Mucosa of stomach (tissue), 1 donor: ENCODE results near the gene RAB3A.
A peak's percentile ranks its signal among the peaks of the same experiment; 100 is the strongest.
"Not testable (repeated sequence)": the region's sequence is repeated elsewhere in the genome, so short reads cannot be mapped to it uniquely, and the experiment has no call there.

Experiments
- H3K27me3 ChIP-seq: one replicate; pipeline ENCODE4 v1.7.0; 2013; ENCODE audit warnings: mild to moderate bottlenecking, low read length; ENCODE audit not compliant: control insufficient read depth, insufficient read depth
- H3K36me3 ChIP-seq: one replicate; pipeline ENCODE4 v1.7.0; 2013; ENCODE audit warnings: low read length; ENCODE audit not compliant: control insufficient read depth, insufficient read depth
- H3K4me1 ChIP-seq: one replicate; pipeline ENCODE4 v1.7.0; 2013; ENCODE audit warnings: mild to moderate bottlenecking, low read length; ENCODE audit not compliant: control insufficient read depth, insufficient read depth
- H3K4me3 ChIP-seq: one replicate; pipeline ENCODE4 v1.7.0; 2013; ENCODE audit warnings: low read length
- H3K9ac ChIP-seq: one replicate; pipeline ENCODE4 v1.7.0; 2013; ENCODE audit warnings: mild to moderate bottlenecking, low read length, moderate library complexity
- H3K9me3 ChIP-seq: one replicate; pipeline ENCODE4 v1.7.0; 2013; ENCODE audit warnings: mild to moderate bottlenecking, low read length, moderate library complexity; ENCODE audit not compliant: control insufficient read depth
- donor health status: Pancreatic carcinoma.

Gene RAB3A

DNA sequence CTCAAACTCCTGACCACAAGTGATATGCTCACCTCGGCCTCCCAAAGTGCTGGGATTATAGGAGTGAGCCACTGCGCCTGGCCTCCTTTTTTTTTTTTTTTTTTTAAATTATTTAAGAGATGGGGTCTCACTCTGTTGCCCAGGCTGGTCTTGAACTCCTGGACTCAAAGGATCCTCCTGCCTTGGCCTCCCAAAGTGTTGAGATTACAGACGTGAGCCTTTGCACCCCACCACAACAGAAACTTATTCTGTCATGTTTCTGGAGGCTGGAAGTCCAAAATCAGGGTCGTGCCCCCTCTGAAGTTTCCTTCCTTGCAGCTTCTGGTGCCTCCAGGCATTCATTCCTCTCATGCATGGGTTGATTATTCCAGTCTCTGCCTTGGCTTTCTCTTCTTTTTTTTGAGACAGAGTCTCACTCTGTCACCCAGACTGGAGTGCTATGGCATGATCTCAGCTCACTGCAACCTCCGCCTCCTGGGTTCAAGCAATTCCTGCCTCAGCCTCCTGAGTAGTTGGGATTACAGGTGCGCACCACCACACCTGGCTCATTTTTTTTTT is 44.7 kb downstream of the RAB3A start:
- not testable (repeated sequence) for H3K36me3 ChIP-seq, H3K27me3 ChIP-seq, H3K9me3 ChIP-seq, H3K9ac ChIP-seq, H3K4me3 ChIP-seq
- peaks cover 44% of the 10 kb centered on the region for H3K4me1 ChIP-seq

DNA sequence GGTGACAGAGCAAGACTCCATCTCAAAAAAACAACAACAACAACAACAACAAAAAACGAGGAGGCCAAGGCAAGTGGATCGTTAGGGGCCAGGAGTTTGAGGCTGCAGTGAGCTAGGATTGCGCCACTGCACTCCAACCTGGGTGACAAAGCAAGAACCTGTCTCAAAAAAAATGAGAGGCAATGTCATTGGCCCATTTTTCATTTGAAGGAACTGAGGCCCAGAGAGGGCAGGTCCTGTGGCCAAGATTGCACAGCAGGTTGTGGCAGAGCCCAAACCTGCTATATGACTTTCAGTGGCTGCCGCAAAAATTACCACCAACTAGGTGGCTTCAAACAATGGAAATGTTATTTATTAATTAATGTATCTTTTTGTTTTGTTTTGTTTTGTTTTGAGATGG is 45.4 kb downstream of the RAB3A start:
- H3K9ac ChIP-seq = no peak overlapping the region
- H3K36me3 ChIP-seq = no peaks in the 10 kb centered on the region
- H3K27me3 ChIP-seq = no peaks in the 10 kb centered on the region
- peaks cover 48% of the 10 kb centered on the region for H3K4me1 ChIP-seq
- no peaks in the 10 kb centered on the region for H3K9me3 ChIP-seq
- H3K4me3 ChIP-seq = no peak overlapping the region

DNA sequence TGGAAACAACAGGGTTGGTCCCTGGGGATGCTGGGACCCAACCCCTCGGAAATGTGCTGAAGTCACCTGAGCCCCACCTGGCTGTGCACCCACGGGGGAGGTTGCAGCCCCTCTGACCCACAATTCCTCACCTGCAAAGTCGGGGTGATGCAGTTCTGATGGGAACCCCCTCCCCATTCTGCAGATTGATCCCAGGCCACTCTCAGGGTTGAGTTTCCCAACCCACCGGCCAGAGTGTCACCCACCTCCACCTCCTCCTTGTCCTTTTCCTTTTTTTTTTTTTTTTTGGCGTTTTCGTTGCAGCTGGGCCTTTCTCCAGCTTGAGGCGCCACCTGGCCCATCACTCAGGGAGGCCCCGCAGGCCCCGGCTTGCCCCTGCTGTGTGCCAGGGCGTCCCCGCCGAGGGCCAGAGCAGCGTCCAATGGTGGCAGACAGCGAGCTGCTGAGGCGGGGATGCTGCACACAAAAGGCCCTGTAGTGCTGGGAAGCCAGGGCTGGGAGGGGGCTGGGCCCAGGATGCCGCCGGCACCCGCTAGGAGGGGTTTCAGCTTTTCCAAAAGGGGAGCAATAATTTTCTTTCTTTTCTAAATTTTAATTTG is 46.3 kb downstream of the RAB3A start:
- Histone ChIP-seq H3K36me3 (no peaks in the 10 kb centered on the region), H3K27me3 (no peaks in the 10 kb centered on the region), H3K9ac (peak overlapping the region; percentile 55), H3K9me3 (no peaks in the 10 kb centered on the region), H3K4me1 (peaks cover 48% of the 10 kb centered on the region), H3K4me3 (no peak overlapping the region)

DNA sequence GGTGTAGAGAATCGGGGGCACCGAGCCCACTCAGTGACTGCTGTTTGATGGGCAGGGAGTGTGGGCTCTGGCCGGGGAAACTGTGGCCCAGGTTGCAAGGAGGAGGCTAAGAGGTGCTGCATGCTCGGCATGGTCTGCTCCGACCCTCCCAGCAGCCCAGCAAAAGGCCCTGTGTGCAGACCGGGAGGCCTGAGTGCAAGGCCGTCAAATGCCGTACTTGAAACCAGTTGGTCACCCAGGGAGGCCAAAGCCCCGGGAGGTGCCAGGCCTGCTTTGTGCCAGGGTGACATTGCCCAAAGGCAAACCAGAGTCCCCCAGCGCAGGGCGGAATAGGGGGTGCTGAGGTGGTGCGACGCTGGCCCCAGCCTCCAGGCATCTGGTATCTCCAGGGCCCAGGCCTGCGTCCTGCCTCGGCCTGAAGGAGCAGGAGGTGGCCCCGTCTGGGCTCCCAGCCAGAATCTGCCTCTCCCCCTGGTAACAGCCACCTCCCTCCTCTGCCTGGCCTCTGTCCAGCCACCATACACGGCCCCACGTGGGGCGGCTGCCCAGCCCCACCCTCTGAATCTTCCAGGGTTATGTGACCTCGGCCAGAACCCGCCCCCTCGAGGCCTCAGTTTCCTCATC is 46.9 kb downstream of the RAB3A start:
- Histone ChIP-seq H3K4me3 (no peak overlapping the region), H3K4me1 (peaks cover 49% of the 10 kb centered on the region), H3K36me3 (no peaks in the 10 kb centered on the region), H3K27me3 (no peaks in the 10 kb centered on the region), H3K9me3 (no peaks in the 10 kb centered on the region), H3K9ac (peak overlapping the region; percentile 55)

DNA sequence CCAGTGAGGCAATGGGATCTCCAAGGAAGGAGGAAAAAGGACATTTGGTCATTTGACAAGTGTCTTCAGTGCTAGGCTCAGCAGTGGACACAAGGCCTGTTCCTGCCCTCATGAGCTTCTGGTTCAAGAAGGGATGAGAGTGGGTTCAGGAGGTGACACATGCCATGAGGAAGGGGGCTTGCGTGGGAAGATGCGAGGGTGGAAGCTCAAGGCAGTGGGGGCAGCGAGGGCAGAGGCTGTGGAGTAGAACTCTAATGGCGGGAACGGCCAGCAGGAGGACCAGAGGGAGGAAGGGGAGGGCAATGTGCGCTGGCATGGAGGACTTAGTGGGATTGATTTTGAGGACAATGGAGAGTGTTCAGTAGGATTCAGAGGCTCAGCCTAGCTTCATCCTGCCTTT is 47.6 kb downstream of the RAB3A start:
- Histone ChIP-seq H3K4me3 (no peak overlapping the region), H3K27me3 (no peaks in the 10 kb centered on the region), H3K9ac (peak overlapping the region; percentile 23), H3K9me3 (no peaks in the 10 kb centered on the region), H3K4me1 (peaks cover 55% of the 10 kb centered on the region), H3K36me3 (no peaks in the 10 kb centered on the region)

DNA sequence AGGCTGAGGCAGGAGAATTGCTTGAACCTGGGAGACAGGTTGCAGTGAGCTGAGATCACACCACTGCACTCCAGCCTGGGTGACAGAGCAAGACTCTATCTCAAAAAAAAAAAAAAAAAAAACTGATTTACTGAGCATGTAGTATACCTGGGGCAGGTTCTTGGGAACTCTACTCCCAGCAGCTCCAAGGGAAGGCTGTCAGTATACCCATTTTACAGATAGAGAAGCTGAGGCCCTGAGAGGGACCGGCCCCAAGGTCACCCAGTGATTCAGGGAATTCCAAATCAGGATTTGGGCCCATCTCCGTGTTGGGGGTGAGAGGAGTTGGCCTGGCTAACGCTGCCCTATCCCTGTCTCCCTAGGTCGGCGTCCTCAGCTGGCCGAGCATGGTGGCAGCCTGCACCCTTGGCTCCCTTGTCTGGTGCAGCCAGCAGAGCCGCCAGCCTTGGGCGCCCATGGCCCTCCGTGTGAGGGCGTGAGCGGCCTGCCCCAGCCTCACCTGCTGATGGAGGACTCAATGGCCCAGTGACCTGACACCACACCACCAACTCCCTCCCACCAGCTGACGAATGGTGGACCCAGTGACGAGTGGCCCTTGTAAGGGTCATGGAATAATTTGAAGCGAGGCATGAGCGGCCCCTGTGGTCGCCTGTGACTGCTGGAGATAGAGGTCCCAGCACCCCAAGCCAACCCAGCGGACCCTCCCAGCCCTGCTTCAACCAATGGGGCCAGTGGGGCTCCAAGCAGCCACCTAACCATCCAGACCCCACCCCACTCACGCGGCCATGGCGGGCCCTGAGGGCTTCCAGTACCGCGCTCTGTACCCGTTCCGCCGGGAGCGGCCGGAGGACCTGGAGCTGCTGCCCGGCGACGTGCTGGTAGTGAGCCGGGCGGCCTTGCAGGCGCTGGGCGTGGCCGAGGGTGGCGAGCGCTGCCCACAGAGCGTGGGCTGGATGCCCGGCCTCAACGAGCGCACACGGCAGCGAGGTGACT is 48.5 kb downstream of the RAB3A start:
- no peak overlapping the region for H3K4me3 ChIP-seq
- no peaks in the 10 kb centered on the region for H3K9me3 ChIP-seq
- no peaks in the 10 kb centered on the region for H3K36me3 ChIP-seq
- peak overlapping the region; percentile 23 for H3K9ac ChIP-seq
- H3K4me1 ChIP-seq = peaks cover 49% of the 10 kb centered on the region
- no peaks in the 10 kb centered on the region for H3K27me3 ChIP-seq

DNA sequence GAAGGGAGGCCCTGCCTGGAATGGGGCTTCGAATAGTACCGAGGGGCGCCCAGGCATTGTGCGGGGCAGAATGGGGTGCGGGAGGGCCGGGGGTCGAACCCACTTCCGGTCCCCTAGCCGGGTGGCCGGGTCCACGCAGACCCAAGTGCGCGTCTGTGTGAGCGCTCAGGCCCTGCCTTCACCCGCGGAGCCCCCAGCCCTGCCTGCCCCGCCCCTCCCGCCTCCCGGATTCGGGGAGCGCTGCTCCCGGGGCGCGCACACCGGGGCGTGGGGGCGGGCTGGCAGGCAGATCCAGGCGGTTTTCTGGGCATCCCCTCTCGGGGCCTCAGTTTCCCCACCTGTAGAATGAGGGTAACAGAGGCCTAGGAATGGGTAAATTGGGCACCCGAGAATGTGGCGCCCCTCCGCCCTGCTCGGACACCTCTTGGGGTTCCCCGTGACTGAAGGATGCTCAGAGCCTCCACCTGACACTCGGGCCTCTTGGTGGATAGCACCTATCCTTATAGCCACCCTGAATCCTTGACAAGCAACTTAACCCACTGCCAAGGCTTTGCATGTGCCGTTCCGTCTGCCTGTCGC is 50.2 kb downstream of the RAB3A start:
- H3K4me3 ChIP-seq = peak overlapping the region; percentile 55
- H3K36me3 ChIP-seq = no peaks in the 10 kb centered on the region
- no peaks in the 10 kb centered on the region for H3K27me3 ChIP-seq
- H3K9ac ChIP-seq = peak overlapping the region; percentile 86
- no peaks in the 10 kb centered on the region for H3K9me3 ChIP-seq
- H3K4me1 ChIP-seq = peaks cover 47% of the 10 kb centered on the region

DNA sequence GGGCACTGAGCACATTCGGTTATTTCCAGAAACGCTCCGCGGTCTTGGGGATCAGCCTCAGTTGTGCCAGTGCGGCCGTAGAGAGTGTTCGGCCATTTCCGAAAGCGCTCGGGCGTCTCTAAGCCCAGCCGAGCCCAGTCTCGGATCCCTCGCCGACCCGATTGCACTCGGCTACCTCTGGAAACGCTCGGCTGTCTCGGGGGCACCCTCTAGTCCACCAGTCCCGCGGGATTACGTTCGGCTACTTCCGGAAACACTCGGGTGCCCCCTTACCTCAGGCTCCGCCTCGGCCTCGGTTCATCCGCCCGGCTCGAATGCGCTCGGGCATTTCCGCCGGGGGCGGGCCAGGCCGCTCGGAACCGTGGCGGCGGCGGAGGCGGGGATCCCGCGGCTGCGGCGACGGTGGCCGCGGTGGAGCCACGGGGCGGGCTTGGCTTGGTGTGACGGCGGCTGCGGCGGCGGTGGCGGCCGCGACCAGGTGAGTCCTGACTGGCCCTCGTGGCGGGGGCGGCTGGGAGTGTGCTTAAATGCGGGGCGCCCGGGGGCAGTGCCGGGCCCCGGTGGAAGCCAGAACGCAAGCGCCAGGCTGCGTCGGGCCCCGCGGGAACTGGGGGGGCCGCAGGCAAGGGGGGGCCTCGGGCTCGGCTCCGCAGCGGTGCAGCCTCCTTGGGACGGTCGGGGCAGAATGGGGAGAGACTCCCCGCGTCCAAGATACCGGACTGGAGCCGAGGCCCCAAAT is 50.9 kb downstream of the RAB3A start, which contains the start of gene PIK3R2:
PIK3R2 (plus strand) TSS at position 347 of the 739 bp plus-strand sequence. CDS start 2,717 bp downstream, outside the sequence.
- peak within 1 kb of the TSS; percentile 86 for H3K9ac ChIP-seq
- no peaks in the 10 kb centered on the region for H3K9me3 ChIP-seq
- H3K27me3 ChIP-seq = no peaks in the 10 kb centered on the region
- no peaks in the 10 kb centered on the region for H3K36me3 ChIP-seq
- peak within 1 kb of the TSS; percentile 66 for H3K4me3 ChIP-seq
- peaks cover 47% of the 10 kb centered on the region for H3K4me1 ChIP-seq

DNA sequence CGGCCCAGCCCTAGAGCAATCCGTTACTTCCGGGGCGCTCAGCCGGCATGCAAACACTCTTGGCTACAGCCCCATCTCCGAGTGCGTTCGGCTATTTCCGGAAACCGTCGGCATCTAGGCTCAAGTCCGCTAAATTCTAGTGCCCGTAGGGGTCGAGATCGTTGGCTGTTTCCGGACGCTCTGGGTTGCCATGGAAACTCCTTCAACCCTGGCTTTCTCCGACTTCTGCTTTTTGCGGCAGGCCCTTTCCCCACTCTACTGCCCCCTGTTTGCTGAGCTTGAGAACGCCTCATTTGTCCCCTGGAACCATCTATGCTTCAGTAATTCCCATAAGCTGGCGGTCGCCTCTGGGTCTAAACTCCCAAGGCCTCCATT is 51.4 kb downstream of the RAB3A start:
- H3K27me3 ChIP-seq = no peaks in the 10 kb centered on the region
- H3K4me1 ChIP-seq = peaks cover 43% of the 10 kb centered on the region
- no peaks in the 10 kb centered on the region for H3K36me3 ChIP-seq
- H3K4me3 ChIP-seq = peak overlapping the region; percentile 66
- H3K9me3 ChIP-seq = no peaks in the 10 kb centered on the region
- peak overlapping the region; percentile 85 for H3K9ac ChIP-seq

DNA sequence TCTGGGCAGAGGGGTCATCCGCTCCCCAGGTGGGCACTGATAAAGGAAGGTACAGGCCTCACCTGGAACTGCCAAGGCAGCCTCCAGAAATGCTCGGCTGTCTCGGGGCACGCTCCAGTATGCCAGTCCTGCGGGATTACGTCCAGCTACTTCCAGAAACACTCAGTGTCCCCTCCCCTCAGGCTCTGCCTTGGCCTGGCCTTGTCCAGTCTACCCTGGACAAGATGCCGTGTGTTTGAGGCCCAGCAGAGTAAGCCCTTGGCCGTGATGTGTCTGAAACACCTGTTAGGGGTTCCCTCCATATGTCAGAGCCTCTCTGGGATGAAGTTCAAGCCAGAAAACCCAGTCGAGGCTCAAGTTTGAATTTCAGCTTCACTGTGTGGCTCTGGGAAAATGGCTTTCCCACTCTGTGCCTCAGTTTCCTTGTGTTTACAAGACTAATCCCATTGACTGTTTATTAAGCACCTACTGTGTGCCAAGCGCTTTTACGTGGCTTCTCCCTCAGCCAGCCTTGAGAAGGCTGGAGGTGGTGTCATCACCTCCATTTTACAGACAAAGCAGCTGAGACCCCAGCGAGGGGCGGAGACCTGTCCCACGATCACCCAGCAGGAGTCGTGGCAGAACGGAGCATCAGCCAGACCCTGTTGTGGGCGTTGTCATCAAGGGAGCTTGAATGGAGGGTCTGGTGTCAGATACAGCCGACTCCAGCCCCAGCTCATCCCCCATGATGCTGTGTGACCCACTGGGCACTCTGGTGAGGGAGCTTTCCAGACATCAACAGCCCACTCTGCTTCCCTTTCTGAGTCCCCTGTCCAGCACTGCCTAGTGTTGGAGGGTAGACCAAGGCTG is 52.8 kb downstream of the RAB3A start:
- H3K9me3 ChIP-seq = no peaks in the 10 kb centered on the region
- no peaks in the 10 kb centered on the region for H3K36me3 ChIP-seq
- H3K27me3 ChIP-seq = no peaks in the 10 kb centered on the region
- H3K4me3 ChIP-seq = no peak overlapping the region
- H3K4me1 ChIP-seq = peaks cover 28% of the 10 kb centered on the region
- H3K9ac ChIP-seq = peak overlapping the region; percentile 85
